ENCODE results near the gene RBPJ.

RBPJ gene

DNA sequence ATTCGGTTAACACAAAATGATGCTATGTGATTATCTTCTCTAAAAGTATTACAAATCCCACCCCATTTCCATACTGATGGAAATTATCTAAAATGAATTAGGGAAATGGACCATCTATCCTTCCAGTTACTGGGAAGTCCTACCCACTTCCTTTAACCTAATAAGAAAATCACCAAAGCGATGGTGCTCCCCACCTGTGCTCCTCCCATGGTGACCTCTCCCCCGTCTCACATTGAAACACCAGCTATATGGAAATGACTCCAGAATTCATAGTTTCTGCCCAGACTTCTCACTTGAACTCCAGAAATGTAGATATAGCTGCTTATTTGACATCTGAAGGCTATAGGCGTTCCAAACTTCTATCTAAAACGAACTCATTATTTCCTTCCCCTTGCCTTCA is 121.0 kb downstream of the RBPJ start:
- DNase-seq (ENCODE audit: low read depth), result no peak
- TF ChIP-seq, protein P1, sequence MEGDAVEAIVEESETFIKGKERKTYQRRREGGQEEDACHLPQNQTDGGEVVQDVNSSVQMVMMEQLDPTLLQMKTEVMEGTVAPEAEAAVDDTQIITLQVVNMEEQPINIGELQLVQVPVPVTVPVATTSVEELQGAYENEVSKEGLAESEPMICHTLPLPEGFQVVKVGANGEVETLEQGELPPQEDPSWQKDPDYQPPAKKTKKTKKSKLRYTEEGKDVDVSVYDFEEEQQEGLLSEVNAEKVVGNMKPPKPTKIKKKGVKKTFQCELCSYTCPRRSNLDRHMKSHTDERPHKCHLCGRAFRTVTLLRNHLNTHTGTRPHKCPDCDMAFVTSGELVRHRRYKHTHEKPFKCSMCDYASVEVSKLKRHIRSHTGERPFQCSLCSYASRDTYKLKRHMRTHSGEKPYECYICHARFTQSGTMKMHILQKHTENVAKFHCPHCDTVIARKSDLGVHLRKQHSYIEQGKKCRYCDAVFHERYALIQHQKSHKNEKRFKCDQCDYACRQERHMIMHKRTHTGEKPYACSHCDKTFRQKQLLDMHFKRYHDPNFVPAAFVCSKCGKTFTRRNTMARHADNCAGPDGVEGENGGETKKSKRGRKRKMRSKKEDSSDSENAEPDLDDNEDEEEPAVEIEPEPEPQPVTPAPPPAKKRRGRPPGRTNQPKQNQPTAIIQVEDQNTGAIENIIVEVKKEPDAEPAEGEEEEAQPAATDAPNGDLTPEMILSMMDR (conservative IDR thresholded peaks at IDR 0.05; ENCODE audit: low read length), result no peak
- H3K4me3 ChIP-seq (ENCODE audit: low read length), result no peak overlapping the region

DNA sequence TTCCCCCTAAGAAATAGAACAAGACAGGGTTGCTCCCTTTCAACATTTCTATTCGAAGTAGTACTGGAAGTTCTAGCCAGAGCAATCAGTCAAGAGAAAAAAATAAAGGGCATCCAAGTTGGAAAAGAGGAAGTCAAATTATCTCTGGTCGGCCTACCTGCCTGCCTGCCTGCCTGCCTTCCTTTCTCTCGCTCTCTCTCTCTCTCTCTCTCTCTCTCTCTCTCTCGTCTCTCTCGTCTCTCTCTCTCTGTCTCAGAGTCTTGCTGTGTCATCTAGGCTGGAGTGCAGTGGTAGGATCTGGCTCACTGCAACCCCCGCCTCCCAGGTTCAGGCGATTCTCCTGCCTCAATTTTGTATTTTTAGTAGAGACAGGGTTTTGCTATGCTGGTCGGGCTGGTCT is 126.6 kb downstream of the RBPJ start:
- H3K4me3 ChIP-seq (ENCODE audit: low read length), result no peak overlapping the region
- TF ChIP-seq, protein P1 (conservative IDR thresholded peaks at IDR 0.05; ENCODE audit: low read length), result no peak
- no peak for DNase-seq (ENCODE audit: low read depth)

DNA sequence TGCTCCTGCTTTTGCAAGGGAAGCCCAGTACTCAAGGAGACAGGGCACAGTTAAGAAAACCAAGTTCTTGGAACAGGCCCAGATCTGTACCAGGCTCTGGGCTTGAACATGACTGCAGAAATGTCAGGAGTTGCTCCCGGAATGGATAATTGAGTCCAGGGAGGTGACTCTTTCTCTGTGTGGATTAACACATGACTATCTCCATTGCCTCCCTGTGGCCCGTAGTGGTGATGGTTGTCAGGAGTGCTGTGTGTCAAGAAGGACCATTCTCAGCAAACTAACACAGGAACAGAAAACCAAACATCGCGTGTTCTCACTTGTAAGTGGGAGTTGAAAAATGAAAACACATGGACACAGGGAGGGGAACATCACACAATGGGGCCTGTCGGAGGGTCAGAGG is 129.6 kb downstream of the RBPJ start:
- TF ChIP-seq, protein P1 (conservative IDR thresholded peaks at IDR 0.05; ENCODE audit: low read length), result no peak
- no peak for DNase-seq (ENCODE audit: low read depth)
- H3K4me3 ChIP-seq (ENCODE audit: low read length), result no peak overlapping the region

DNA sequence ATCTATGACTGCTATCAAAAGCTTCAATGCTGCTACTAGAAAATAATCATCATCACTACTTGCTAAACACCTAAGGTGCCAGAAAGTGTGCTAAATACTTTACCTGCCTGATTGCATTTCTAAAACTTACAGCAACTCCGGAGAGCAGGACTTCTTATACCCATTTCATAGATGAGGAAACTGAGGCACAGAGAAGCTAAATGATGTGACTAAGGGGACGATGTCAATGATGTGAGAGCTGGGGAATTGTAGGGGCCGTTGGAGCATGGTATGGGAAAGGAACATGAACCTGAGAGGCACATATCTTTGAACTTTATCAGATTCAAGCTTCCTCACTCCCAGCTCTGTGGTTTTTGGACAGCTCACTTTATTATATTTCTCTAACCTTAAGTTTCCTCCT is 130.8 kb downstream of the RBPJ start:
- TF ChIP-seq, protein P1 (conservative IDR thresholded peaks at IDR 0.05; ENCODE audit: low read length), result no peak
- H3K4me3 ChIP-seq (ENCODE audit: low read length), result no peak overlapping the region
- DNase-seq (ENCODE audit: low read depth), result no peak

DNA sequence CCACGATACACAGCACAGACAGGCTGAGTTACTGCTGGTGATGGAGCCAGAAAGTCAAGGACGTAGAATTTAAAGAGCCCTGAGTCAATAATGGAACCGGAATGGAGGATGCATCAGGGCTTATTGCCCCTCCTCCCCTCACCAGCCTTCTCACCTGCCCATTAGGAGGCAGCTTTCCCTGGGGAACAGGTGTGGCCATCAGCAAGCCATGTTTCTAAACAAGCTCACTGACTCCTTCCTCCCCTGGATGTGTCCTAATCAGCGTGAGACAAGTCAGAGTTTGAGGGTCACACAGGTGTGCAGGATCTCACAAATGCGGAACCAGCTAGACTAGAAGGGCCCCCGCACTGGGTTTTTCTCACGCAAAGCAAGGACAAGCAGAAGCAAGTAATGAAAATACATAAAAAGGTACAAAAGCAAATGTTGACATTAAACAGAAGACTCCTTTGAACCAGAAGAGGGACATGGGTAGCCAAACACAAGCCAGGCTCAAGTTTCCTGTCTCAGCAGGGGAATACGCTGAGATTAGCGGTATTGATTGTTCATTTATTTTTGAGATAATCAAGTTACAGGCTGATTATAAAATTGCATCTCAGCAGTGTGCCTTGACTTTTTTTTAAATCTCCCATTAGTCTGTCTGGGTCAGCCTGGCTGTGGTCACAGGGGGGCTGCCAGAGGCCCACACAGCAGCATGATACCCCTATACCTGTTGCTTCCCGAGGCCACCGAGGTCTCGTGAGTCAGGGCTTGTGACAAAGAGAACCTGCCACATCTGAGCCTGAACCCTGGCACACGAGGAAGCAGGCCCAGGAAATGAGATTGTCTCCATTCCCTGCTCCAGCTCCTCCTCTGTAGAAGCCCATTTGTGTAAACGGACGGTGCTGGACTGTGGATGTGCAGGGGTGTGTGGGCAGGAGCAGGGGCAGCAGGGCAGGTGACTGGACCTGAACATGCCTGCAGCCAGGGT is 132.0 kb downstream of the RBPJ start:
- DNase-seq (ENCODE audit: low read depth), result no peak
- no peak overlapping the region for H3K4me3 ChIP-seq (ENCODE audit: low read length)
- TF ChIP-seq, protein P1 (conservative IDR thresholded peaks at IDR 0.05; ENCODE audit: low read length), result no peak

DNA sequence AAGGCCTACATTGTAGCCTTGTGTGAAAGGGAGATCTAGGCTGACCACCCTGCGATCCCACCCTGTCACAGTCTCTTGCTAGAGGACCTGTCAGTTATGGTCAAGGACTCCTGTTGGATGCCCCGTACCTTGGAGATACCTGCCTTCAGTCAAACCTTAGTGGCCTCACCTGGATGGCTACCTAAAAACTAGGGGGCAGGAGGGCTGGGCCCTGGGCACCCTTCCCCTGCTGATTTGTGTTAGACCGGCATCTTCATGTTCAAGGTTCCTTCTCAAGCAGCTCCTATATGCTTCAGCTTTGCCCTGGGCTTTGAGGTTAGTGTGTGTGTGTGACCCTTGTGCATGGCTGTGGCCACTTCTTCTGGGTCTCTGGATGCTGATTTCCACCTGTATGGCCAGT is 134.1 kb downstream of the RBPJ start:
- DNase-seq (ENCODE audit: low read depth), result no peak

More for the DNA sequence above, 134.1 kb downstream of the RBPJ start:
- TF ChIP-seq, protein P1 (conservative IDR thresholded peaks at IDR 0.05; ENCODE audit: low read length), result no peak
- H3K4me3 ChIP-seq (ENCODE audit: low read length), result no peak overlapping the region
